Esophagus (tissue), 2 donors: ENCODE results near the gene EYA3. TPM values are rescaled to one million over a fixed set of nuclear protein-coding genes. Genes with fewer than 3 reads are reported as not detected.

Experiments used
- H3K27ac ChIP-seq, 2 donors: one replicate each; pipeline ENCODE4 v1.5.1; 2013; ENCODE audit warnings: low read depth in 2 of 2, mild to moderate bottlenecking in 2 of 2, inconsistent platforms in 1 of 2, low read length in 1 of 2, moderate library complexity in 1 of 2
- H3K27me3 ChIP-seq, 2 donors: one replicate each; pipeline ENCODE4 v1.6.1; 2013; ENCODE audit warnings: low read length in 2 of 2, control low read depth in 1 of 2, mild to moderate bottlenecking in 1 of 2; ENCODE audit not compliant: insufficient read depth in 2 of 2, control insufficient read depth in 1 of 2
- H3K36me3 ChIP-seq, 2 donors: one replicate each; pipeline ENCODE4 v1.6.1; 2013; ENCODE audit warnings: low read length in 1 of 2; ENCODE audit not compliant: control insufficient read depth in 2 of 2, insufficient read depth in 2 of 2
- H3K4me1 ChIP-seq, 2 donors: one replicate each; pipeline ENCODE4 v1.6.1; 2013; ENCODE audit warnings: low read length in 1 of 2; ENCODE audit not compliant: control insufficient read depth in 2 of 2, insufficient read depth in 2 of 2
- H3K4me3 ChIP-seq, 2 donors: one replicate each; pipeline ENCODE4 v1.5.1; 2013; ENCODE audit warnings: low read length in 2 of 2, mild to moderate bottlenecking in 2 of 2, low read depth in 1 of 2, moderate library complexity in 1 of 2
- H3K9me3 ChIP-seq, 2 donors: one replicate each; pipeline ENCODE4 v1.6.1; 2013; ENCODE audit warnings: mild to moderate bottlenecking in 2 of 2, low read depth in 1 of 2, low read length in 1 of 2, moderate library complexity in 1 of 2; ENCODE audit not compliant: control insufficient read depth in 2 of 2, insufficient read depth in 1 of 2
- WGBS, 2 donors: extraction: QIAGEN DNeasy Blood & Tissue Kit; methylation state at CpG; one replicate each; pipeline ENCODE4 v1.1.7; 2013; 5-methylcytosine and 5-hydroxymethylcytosine counted together
- polyA plus RNA-seq, 2 donors: library from polyadenylated mRNA; stranded (reverse); fragments of 200-250 nt; gene quantifications; one replicate each; pipeline ENCODE4 v1.2.3, GENCODE V29; 2013
- donor health status: healthy with polysubstance abuse.
- donor health status: Bipolar disorder and iron deficiency.

Gene EYA3
- polyA plus RNA-seq, 2 donors, result 6.3 to 7.3 TPM

DNA sequence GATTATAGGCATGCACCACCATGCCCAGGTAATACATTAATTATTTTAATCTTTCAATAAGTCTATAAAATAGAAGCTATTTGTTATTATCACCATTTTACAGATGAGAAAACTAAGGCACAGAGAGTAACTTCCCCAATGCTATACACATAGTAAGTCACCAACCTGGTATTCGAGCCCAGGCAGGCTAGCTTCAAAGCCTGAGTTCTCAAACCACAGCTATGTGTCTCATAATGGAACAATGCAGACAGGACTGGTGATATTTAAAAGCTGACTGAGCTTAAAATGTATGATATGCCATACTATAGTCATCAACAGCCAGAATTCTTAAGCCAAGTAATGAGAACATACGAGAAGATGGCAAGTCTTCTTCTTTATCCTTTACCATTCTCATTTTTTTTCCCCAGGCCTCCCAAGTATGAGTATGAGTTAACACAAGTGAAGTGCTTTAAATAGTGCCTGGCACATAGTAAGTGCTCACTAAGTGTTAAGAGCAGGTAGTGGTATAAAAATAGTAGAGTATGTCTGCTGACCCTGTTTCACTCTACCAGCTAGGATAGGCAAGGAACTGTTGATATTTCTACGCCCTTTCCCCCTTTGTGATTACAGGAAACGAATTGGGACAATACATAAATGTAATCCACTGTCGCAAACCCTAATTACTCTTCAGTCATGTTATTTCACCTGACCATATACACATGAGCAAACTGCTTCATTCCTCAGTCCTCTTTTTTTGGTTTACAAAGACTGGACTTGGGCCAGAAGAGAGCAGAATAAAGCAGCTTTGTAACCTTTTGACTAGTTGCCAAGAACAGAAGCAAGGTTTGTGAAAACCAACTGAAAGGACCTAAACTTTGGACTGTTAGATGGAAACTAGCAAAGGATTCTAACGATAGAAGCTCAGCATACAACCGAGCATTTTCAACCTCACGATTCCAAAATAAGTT, 9.5 kb downstream of the EYA3 start:
- Histone ChIP-seq H3K27me3 (no peaks in the 10 kb centered on the region), H3K36me3 (no peaks in the 10 kb centered on the region), H3K9me3 (no peaks in the 10 kb centered on the region), H3K4me1 (no peaks in the 10 kb centered on the region), H3K4me3 (no peak overlapping the region), H3K27ac (no peak overlapping the region)
- WGBS, 2 donors, result 68 to 75% methylated on average over 8 of the region's 8 CpGs

DNA sequence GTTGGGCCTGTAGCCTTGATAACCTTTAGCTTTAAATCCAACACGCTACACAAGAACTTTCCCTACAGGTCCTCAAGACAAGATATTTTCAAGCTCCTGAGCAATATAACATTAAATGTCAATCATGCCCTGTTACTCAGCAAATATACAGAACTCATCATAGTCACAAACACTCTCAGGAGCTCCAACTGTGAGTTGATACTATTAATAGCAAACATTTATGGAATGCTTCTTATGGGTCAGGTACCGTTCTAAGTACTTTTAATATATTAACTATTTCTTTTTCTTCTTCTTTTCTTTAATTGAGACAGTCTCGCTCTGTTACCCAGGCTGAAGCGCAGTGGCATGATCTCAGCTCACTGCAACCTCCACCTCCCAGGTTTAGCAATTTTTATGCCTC, 10.1 kb downstream of the EYA3 start:
- H3K36me3 ChIP-seq, result no peaks in the 10 kb centered on the region
- H3K4me1 ChIP-seq, result no peaks in the 10 kb centered on the region
- no peak overlapping the region for H3K27ac ChIP-seq
- 91 to 95% methylated on average over 4 of the region's 4 CpGs for WGBS, 2 donors
- no peaks in the 10 kb centered on the region for H3K27me3 ChIP-seq
- no peak overlapping the region for H3K4me3 ChIP-seq
- no peaks in the 10 kb centered on the region for H3K9me3 ChIP-seq

DNA sequence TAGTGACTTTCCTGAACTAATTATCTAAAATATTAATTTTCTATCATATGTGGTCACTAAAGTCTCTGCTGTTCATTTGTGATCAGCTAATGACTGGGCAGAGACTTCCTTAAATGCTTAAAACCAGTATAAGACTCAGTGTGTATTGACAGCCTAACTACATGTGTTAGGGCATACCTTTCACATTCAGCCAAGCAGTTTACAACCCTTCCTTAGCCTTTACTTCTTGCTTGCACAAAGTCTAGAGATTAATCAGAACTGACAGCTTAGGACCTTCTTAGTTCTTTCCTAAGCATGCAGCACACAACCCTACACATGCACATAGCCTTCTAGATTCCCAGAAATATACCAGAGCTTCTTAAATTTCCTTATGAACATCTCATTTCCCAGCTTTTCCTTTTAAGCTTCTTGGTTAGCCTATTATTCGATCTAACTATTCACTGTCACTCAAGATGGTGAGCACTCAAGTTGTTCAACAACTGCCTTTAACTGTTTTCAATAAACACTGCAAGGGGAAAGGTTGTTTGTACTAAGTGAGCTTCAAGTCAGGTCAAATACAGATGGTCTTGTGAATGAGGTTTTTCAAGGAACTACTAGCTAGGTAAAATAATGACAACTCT, 13.4 kb downstream of the EYA3 start:
- no peaks in the 10 kb centered on the region for H3K36me3 ChIP-seq
- no peaks in the 10 kb centered on the region for H3K4me1 ChIP-seq
- 82 to 86% methylated on average over 1 of the region's 1 CpG for WGBS, 2 donors
- no peak overlapping the region for H3K27ac ChIP-seq
- no peak overlapping the region for H3K4me3 ChIP-seq
- no peaks in the 10 kb centered on the region for H3K27me3 ChIP-seq
- no peaks in the 10 kb centered on the region for H3K9me3 ChIP-seq

DNA sequence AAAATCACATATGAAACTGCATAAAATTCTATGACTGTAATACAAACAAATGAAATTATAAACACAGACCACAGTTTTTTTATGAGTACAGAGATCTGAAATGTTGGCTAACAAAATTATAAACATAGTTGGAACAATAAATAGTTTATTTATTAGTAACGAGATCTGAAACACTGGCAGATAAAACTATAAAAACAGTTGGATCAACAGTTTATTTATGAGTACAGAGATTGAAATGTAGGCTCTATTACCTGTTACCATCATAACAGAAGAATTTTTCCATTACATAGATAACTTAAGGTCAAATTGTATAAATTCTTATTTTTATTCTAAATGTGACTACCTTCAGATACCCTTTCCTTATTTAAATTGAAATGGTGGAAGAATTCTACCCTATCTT, 14.5 kb downstream of the EYA3 start:
- H3K4me3 ChIP-seq, result no peak overlapping the region
- 64 to 79% methylated on average over 1 of the region's 1 CpG for WGBS, 2 donors
- no peaks in the 10 kb centered on the region for H3K36me3 ChIP-seq
- no peak overlapping the region for H3K27ac ChIP-seq
- H3K27me3 ChIP-seq, result no peaks in the 10 kb centered on the region
- H3K9me3 ChIP-seq, result no peaks in the 10 kb centered on the region
- no peaks in the 10 kb centered on the region for H3K4me1 ChIP-seq

DNA sequence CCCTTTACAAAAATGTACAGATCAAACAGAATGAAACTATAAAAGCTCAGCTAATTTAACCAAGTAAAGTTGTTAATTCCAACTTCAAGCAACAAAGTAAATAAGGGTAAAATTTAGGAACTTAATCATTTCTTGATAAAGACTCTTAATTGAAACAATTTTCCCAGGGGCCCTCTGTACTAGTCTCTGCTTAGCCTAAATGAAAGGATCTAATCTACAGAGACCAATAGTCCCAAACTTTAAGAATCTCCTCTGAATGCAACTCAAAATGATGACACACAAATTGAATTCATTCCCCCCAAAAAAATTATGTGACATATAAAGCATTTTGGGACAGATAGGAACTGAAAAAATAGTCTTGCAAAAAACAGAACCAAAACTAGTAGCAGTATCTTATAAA, 16.6 kb downstream of the EYA3 start:
- H3K27ac ChIP-seq, result no peak overlapping the region
- no peaks in the 10 kb centered on the region for H3K4me1 ChIP-seq
- H3K27me3 ChIP-seq, result no peaks in the 10 kb centered on the region
- H3K36me3 ChIP-seq, result no peaks in the 10 kb centered on the region
- no peak overlapping the region for H3K4me3 ChIP-seq
- H3K9me3 ChIP-seq, result no peaks in the 10 kb centered on the region

DNA sequence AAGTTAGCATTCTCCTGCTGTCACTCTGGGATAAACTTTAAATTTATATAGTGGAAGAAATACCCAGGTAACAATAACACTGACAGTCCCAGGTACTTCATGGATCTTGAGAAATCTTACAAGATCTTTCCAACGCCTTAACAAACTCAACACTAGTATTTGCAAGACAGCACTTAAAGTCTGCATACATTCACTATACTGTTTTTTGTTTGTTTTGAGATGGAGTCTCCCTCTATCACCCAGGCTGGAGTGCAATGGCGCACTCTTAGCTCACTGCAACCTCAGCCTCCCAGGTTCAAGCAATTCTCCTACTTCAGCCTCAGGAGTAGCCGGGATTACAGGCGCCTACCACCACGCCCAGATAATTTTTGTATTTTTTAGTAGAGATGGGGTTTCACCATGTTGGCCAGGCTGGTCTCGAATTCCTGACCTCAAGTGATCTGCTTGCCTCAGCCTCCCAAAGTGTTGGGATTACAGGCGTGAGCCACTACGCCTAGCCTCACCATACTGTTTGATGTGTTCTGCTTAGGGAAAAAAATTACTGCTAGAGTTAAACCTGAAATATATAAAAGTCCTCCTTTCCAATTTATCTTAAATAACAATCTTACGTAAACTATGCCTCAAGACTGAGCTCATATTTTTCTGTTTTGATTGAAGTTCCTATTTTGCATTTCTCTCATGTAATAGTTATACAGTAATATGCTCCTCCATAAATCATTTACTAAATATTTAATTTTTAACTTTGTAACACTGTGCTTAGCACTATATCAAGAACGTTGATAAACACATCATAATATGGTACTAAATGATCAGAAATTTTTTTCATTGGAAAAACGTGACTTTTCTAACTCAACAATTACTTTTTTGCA, 17.5 kb downstream of the EYA3 start:
- Histone ChIP-seq H3K36me3 (no peaks in the 10 kb centered on the region), H3K27ac (no peak overlapping the region), H3K27me3 (no peaks in the 10 kb centered on the region), H3K9me3 (no peaks in the 10 kb centered on the region), H3K4me1 (no peaks in the 10 kb centered on the region), H3K4me3 (no peak overlapping the region)
- WGBS, 2 donors, result 76 to 89% methylated on average over 11 of the region's 11 CpGs

DNA sequence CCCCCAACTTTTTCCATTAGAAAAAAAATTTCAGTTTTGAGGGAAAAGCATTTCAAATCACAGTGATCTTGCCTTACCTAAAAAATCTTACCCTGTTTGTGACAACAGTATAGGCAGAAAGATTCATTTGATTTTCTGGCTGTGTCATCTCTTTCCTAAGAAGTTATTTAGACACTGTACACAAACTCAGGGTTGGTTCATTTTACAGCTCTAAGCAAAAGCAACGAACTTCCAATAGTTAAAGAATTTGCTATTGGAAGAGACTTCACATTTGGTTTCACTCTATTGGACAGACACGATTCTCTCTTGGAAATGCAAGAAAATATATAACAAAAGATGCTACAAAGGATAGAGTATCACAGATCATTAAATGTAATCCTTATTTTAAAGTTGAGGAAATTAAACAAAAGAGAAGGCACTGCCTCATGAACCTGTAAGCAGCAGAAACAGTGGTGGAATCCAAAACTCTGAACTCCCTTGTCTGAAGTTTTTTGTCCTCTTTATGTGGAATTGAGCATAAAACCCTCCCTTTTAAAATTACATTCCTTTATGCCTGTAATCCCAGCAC, 20.8 kb downstream of the EYA3 start:
- no peaks in the 10 kb centered on the region for H3K27me3 ChIP-seq
- no peak overlapping the region for H3K4me3 ChIP-seq
- H3K27ac ChIP-seq, result no peak overlapping the region
- 43 to 49% methylated on average over 2 of the region's 2 CpGs for WGBS, 2 donors
- H3K9me3 ChIP-seq, result no peaks in the 10 kb centered on the region
- H3K4me1 ChIP-seq, result no peaks in the 10 kb centered on the region
- no peaks in the 10 kb centered on the region for H3K36me3 ChIP-seq

DNA sequence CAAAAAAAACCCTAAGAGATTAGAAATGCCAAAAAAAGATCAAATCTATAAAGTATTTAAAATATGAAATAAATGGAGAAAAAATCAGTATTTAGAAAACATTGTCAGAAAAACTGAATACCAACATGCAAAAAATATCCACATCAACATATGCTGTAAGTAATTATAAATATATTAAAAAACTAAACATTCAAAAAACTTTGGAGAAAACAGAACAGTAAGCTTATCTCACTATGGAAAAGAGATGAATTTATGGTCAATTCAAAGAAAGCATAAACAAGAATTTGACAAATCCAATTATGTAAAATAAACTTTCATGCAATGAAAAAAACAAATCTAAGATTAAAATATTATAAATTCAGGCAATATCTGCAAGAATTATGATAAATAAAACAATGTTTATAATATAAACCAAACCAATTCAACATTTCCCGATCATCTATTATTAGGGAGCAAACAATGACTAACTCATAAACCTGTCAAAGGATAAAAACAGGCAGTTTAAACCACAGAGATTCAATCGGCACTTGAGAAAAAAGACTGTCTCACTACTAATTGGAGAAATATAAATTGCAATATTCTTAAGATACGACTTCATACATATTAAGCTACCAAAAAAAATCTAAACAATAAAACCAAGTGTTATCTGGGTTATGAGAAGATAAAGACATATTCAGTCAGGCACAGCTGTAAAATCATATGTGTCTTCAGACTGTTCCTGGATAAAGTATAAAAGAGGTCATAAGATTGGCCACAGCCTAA, 21.8 kb downstream of the EYA3 start:
- 49 to 54% methylated on average over 3 of the region's 3 CpGs for WGBS, 2 donors
- Histone ChIP-seq H3K4me1 (no peaks in the 10 kb centered on the region), H3K9me3 (no peaks in the 10 kb centered on the region), H3K4me3 (no peak overlapping the region), H3K27me3 (no peaks in the 10 kb centered on the region), H3K36me3 (no peaks in the 10 kb centered on the region), H3K27ac (no peak overlapping the region)

DNA sequence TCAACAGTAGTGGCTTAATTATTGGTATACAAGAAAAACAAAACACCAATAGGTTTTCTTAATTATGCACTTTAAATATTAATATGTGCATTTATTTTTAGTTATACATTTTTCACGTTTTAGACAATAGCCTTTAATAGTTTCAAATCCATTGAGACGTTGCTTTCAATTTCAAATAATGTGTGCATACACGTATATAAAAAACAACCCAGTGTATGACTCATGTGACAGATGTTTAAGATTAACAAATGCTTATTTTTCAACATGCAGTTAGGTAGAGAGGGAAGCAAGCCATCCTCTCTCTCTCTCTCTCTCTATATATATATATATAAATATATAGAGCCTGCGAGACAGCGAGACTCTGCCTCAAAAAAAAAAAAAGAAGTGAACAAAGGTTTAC, 24.3 kb downstream of the EYA3 start:
- Histone ChIP-seq H3K4me1 (no peaks in the 10 kb centered on the region), H3K4me3 (no peak overlapping the region), H3K27ac (no peak overlapping the region), H3K36me3 (no peaks in the 10 kb centered on the region), H3K9me3 (no peaks in the 10 kb centered on the region), H3K27me3 (no peaks in the 10 kb centered on the region)
- WGBS, 2 donors, result 35 to 52% methylated on average over 5 of the region's 5 CpGs
